Dermis blood vessel endothelial cell (primary cell): ENCODE measurements around the gene PLPP3. TPM values are rescaled to one million over a fixed set of nuclear protein-coding genes. Genes with fewer than 3 reads are reported as not detected.
A peak's percentile ranks its signal among the peaks of the same experiment; 100 is the strongest.

Experiments
- DNase-seq: peaks from one replicate; pipeline ENCODE4 v3.0.0; 2010
- total RNA-seq: library from RNA; depleted of rRNA; stranded (reverse); fragments of >200 nt; gene quantifications from 2 replicates; pipeline ENCODE4 v1.2.3, GENCODE V29; 2014

Gene PLPP3
- total RNA-seq, 1 donor from 2014 or later, result 49.2 TPM

DNA sequence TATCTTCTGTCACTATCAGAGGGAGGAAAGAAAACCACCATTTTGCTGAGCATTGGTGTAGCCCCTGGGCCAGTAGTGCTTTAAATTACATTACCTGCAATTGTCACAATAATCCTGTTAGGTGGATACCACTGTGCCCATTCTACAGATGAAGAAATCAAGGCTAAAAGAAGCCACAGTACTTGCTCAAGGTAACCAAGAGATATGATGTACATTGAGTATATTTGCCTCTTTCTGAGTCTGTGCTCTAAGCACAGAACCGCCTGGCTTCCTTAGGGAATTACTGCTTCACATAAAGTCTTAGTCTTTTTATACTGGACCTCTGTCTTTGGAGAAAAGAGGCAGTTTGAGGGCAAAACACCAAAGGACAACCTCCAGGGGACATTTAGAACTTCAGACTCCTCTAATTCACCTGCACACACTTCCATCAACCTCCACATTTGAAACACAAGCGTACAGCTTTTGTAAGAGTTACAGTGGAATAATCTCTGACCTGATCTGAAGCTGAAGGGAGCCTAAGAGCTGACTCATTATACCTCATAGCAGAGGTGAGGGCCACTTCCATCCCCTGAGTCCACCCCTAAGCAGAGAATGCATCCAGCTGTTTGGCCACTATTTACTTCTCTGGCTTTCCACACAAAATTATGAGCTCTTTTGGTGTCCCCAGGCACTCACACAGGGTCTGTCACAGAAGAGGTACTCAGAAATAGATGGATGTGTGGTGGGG is 61.8 kb downstream of the PLPP3 start:
- DNase-seq, result no peak

DNA sequence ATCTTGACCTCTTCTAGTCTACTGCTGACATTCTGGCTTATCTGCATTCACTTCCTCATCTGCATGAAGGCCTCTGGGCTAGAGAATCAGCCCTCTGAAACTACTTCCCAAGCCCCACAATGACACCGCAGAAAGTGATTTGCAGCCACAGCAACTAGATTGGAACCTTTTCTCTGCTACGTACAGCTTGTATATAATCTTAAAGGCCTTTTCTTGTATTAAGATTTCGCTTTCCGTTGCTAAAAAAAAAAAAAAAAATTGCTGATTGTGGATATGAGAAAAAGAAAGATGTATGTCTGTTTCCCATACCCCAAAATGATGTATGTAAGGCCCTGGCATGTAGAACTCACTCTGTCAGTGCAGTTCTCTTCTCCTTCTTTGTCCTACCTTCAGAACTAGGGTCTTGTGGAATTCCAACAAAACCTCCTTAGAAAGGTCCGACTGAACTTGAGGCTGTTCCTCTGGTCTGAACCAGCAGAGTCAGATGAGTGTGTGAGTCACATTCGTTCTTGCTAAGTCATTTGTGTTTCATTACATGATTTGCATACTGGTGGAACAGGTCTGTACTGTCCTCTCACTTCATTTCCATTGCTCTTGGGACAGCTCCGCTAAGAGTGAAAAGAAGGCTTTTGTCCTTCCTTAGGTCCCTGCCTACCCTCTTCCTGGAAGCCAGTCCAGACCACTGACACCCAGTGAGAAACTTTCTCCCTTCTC is 62.7 kb downstream of the PLPP3 start:
- DNase-seq, result peak; percentile 61

DNA sequence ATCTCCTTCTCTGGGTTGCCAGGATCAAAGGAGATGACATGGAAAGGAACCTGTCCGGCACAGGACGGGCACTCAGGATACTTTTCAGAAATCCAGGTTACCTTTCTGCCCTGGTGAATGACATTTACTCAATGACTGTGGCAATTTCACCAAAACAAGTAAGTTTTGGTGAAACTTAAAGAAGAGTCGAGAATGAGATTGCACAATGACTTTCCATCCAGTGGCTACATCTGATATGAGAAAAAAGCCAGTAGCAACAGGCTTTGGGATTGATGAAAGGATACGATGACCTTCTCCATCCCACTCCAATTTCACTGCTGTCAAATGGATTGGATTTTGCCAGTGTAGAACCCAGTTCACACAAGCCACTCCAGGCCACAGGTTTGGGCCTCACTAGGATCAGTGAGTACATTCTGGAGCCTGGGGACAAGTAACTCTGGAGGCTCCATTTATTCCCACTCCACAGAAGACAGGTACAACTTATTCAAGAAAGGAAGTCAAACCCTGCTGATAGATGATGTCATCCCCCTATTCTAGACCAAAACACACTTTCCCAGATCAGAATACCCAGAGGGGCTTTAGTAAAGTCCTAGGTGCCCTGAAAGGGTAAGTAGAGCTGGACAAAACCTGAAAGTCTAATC is 63.3 kb downstream of the PLPP3 start:
- DNase-seq, result no peak

- peak; percentile 78 for DNase-seq
Measured at GRCh38 chr1:56512724-56513494, 66.5 kb downstream of the PLPP3 start.

DNA sequence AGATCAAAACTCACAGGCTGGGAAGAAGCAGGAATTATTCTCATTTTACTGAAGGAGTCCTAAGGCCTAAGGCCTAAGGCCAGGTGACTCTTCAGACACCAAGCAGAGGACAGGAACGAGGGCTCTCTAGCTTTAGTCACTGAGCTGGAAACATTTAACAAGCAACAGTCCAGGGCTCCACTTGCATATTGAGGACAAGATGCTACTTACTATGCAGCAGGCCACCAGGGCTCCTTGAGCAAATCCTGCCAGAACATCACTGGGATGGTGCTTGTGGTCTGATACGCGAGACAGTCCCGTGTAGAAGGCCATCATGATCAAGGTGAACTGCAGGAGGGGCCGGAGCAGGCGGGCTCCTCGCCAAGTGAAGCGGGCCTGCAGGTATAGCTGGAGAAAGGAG is 67.6 kb downstream of the PLPP3 start:
- DNase-seq, result no peak

- no peak for DNase-seq
Measured at GRCh38 chr1:56511364-56511763, 68.0 kb downstream of the PLPP3 start.

DNA sequence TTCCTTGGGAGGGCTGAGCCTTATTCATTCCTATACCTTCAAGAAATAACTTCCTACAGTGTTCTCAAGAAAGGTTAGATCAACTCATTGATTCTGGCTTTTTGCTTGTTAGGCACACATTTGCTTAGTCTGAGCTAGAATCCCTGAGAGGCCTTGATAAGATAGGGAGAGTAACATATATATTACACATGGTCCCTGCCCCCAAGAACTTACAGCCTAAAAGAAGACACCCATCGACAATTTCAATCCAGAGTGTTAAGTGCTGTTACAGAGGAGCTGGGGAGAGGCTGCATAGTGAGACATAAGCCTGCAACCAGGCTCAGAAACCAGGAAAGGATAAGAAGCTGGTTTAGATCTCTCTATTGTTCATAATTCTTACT is 68.7 kb downstream of the PLPP3 start:
- no peak for DNase-seq

DNA sequence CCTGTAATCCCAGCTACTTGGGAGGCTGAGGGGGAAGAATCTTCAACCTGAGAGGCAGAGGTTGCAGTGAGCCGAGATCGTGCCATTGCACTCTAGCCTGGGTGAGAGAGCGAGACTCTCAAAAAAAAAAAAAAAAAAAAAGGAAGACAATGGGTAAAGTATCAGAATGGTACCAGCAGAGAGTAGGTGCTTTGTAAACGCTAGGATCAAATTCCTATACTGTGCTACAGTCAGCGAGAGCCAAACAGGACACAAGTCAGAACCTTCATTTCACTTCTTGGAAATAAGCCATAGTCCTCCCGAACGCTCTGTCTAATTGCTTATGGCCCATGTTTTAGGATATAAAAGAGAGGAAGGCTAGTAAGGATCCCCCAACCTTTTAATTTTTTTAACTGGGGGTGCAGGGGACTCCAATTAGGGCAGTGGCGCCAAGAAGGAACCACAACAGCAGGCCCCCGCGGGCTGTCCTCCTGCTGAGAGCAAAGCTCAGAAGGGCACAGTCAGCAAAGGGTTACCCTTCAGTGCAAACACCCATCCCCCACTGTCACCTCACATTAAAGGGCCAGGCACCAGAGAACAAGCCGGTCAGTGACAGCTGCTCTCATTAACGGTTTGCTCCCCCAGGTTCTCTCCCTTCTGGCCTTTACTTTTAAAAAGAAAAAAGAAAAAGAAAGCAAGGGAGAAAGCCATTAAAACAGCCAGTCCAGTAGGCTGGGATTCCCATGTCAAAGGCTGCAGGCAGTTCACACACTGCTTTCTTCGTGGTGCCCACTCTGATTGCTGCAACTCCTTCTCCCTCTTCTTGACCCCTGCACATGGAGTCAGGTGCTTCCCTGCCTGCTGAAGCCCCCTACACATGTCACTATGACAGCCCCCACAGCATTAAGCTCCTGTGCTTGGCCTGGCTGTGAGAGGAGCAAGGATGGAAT is 69.4 kb downstream of the PLPP3 start:
- DNase-seq, result no peak

- no peak for DNase-seq
Measured at GRCh38 chr1:56508523-56508983, 70.8 kb downstream of the PLPP3 start.

DNA sequence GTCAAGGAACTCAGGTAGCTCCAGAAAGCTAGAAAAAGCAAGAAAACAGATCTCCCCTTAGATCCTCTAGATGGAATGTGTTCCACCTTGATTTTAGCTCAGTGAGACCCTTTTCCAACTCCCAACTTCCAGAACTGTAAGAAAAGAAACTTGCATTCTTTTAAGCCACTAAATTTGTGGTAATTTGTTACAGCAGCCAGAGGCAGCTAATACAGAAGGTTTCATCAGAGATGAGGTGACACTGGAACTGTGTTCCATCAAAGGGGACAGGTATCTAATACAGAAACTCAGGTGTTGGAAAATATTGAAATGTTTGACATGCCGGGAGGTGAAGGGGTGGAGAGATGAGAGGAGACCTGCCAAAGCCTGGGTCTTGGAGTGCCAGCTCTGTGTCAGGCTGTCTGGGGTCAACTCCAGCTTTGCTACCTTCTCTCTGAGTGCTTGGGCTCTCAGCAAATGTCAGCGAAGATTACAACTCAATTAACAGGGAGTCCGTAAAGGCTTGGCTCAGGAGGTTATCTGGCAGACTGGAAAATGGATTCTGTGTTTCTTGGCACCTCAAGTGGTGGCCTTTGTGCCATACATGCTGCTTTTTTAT is 71.3 kb downstream of the PLPP3 start:
- no peak for DNase-seq

DNA sequence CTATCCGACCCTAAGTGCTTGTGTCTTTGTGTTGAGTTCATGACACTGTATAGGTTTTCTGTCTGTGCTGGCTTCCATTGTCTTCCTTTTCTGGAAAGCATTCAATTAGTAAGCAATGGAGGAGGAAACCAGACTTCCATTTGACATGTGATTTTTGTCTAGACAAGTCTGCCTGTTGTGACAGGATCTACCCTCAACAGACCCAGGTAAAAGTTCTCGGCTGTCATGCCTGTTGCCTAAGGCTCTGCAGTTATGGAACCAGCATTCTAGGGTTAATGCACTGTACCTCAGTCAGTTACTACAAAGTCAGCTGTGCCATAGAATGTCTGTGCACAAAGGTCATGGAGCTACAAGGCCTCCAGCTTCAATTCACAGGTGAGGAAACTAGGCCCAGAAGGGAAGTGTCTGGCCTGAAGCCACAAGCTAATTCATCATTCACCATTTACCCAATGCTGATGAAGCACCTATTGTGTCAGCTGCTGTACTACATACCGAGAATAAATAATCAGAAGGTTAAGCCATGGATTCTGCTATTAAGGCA is 72.3 kb downstream of the PLPP3 start:
- peak; percentile 63 for DNase-seq

GRCh38 chr1:56505792-56506743 is 73.3 kb downstream of the PLPP3 start:
- peak; percentile 74 for DNase-seq

GRCh38 chr1:56502700-56503245 is 76.6 kb downstream of the PLPP3 start:
- peak; percentile 87 for DNase-seq

- no peak for DNase-seq
Measured at GRCh38 chr1:56501888-56502287, 77.5 kb downstream of the PLPP3 start.

DNA sequence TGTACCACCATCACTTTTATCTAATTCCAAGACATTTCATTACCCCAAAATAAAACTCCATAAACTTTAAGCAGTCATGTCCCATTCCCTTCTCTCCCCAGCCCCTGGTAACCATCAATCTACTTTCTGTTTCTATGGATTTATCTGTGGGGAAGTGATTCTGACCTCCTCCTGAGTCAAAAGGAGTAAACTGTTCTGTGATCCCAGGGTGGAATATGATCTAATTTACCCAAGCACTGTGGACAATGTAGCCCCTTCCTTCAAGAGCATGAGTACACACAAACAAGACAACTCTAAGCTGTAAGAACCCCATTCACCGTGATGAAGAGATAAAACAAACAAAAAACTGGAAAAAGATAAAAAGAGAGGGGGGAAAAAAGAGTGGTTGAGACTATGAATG is 77.9 kb downstream of the PLPP3 start:
- no peak for DNase-seq

- DNase-seq, result peak; percentile 80
Measured at GRCh38 chr1:56496821-56497772, 82.3 kb downstream of the PLPP3 start.

DNA sequence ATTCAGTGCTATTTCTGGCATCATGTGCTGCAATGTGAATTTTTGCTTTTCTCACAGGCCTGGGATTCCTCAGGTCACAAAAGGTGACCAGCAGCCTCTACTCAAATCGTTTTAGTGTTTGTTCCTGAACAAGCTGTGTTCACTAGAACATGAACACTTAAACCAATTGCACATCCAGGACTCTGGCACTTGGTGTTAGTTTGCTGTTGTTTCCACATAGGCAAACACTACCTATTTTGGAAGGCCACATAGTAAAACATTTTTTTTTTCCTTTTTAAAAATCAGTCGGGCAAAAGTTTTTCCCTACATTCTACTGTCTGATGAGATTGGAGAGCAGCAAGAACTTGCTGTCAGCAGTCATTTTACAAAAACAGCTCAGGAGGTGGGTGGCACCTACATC is 83.2 kb downstream of the PLPP3 start:
- no peak for DNase-seq

- no peak for DNase-seq
Measured at GRCh38 chr1:56495538-56495937, 83.8 kb downstream of the PLPP3 start.
